ENCODE measurements around the gene GBGT1. TPM values are rescaled to one million over a fixed set of nuclear protein-coding genes. Genes with fewer than 3 reads are reported as not detected.

GBGT1 gene
- total RNA-seq, 1 donor = 3.3 TPM

DNA sequence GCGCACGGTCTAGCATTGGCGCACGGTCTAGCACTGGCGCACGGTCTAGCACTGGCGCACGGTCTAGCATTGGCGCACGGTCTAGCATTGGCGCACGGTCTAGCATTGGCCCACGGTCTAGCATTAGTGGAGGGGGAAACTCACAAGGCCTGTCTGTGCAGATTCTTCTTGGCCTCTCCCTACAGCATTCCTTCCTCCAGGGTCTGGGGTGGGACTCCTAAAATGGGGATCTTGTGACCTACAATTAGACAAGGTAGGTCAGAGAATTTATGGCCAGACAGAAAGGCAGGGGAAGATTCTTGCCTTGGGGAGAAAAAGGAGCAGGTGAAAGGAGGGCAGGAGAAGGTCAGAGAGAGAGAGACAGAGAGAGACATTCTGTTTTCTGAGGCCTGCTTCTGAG, 5.4 kb upstream of the GBGT1 start:
- TF ChIP-seq, protein P1, sequence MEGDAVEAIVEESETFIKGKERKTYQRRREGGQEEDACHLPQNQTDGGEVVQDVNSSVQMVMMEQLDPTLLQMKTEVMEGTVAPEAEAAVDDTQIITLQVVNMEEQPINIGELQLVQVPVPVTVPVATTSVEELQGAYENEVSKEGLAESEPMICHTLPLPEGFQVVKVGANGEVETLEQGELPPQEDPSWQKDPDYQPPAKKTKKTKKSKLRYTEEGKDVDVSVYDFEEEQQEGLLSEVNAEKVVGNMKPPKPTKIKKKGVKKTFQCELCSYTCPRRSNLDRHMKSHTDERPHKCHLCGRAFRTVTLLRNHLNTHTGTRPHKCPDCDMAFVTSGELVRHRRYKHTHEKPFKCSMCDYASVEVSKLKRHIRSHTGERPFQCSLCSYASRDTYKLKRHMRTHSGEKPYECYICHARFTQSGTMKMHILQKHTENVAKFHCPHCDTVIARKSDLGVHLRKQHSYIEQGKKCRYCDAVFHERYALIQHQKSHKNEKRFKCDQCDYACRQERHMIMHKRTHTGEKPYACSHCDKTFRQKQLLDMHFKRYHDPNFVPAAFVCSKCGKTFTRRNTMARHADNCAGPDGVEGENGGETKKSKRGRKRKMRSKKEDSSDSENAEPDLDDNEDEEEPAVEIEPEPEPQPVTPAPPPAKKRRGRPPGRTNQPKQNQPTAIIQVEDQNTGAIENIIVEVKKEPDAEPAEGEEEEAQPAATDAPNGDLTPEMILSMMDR (IDR thresholded peaks at IDR 0.05; ENCODE audit: extremely low read depth, low read depth, low read length) = no peak
- peaks cover 14% of the 10 kb centered on the region for H3K27me3 ChIP-seq (ENCODE audit: insufficient read depth, low read length)
- no peaks in the 10 kb centered on the region for H4K20me1 ChIP-seq (ENCODE audit: insufficient read depth, low read length)
- no peak overlapping the region for H3K27ac ChIP-seq (ENCODE audit: low read depth, low read length)
- DNase-seq (ENCODE audit: insufficient read length, low spot score, missing footprints) = no peak
- no peak overlapping the region for H3K4me2 ChIP-seq (ENCODE audit: insufficient read depth, low read length)
- no peak overlapping the region for H2AFZ ChIP-seq (ENCODE audit: low read length)
- H3K36me3 ChIP-seq (ENCODE audit: insufficient read depth, low read length) = no peaks in the 10 kb centered on the region
- no peak overlapping the region for H3K4me3 ChIP-seq (ENCODE audit: insufficient read depth, low read length)
- H3K9me3 ChIP-seq (ENCODE audit: low read depth, low read length) = no peaks in the 10 kb centered on the region
- peaks cover under 1% of the 10 kb centered on the region for H3K4me1 ChIP-seq (ENCODE audit: insufficient read depth, low read length)
- no peaks in the 10 kb centered on the region for H3K79me2 ChIP-seq (ENCODE audit: insufficient read depth, low read length)

DNA sequence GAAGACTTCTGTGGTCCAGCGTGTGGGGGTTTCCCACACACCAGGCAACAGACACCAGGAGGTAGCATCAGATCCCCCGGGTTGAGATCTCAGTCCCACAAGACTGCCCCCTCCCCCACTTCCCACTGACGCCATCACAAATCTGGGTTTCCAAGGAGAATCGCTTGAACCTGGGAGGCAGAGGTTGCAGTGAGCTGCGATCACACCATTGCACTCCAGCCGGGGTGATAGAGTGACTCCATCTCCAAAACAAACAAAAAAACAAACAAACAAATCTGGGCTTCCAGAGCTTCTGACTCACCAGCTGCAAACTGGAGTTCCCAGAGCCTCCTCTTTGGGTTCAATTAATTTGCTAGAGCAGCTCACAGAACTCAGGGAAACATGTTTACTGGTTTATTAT, 4.7 kb upstream of the GBGT1 start:
- H3K27me3 ChIP-seq (ENCODE audit: insufficient read depth, low read length) = peaks cover 8% of the 10 kb centered on the region
- H4K20me1 ChIP-seq (ENCODE audit: insufficient read depth, low read length) = no peaks in the 10 kb centered on the region
- no peaks in the 10 kb centered on the region for H3K79me2 ChIP-seq (ENCODE audit: insufficient read depth, low read length)
- H3K4me3 ChIP-seq (ENCODE audit: insufficient read depth, low read length) = no peak overlapping the region
- peaks cover 4% of the 10 kb centered on the region for H3K4me1 ChIP-seq (ENCODE audit: insufficient read depth, low read length)
- no peaks in the 10 kb centered on the region for H3K9me3 ChIP-seq (ENCODE audit: low read depth, low read length)
- no peak overlapping the region for H3K4me2 ChIP-seq (ENCODE audit: insufficient read depth, low read length)
- TF ChIP-seq, protein P1 (IDR thresholded peaks at IDR 0.05; ENCODE audit: extremely low read depth, low read depth, low read length) = no peak
- no peak overlapping the region for H3K27ac ChIP-seq (ENCODE audit: low read depth, low read length)
- peak; percentile 62 for DNase-seq (ENCODE audit: insufficient read length, low spot score, missing footprints)
- no peak overlapping the region for H2AFZ ChIP-seq (ENCODE audit: low read length)
- no peaks in the 10 kb centered on the region for H3K36me3 ChIP-seq (ENCODE audit: insufficient read depth, low read length)

DNA sequence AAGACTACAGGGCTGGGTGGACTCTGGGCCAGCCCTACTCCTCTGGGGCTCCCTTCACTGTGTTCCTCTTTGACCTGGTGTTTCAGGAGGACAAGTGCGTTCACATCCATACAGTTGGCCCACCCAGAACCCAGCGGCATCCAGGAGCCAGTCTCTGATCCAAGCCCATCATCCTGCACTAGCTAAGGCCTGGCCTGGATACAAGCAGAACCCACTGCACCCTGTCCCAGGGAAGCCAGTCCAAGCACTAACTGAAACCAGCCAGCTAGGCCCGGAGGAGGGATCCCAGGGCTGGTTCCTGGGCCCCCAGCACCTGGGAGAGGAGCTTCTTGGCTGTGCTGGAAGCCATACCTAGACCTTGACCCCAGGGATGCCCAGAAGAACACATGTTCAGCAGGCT, 4.1 kb upstream of the GBGT1 start:
- Histone ChIP-seq H3K27me3 (ENCODE audit: insufficient read depth, low read length) (peaks cover 6% of the 10 kb centered on the region), H3K4me2 (ENCODE audit: insufficient read depth, low read length) (no peak overlapping the region), H2AFZ (ENCODE audit: low read length) (no peak overlapping the region), H3K27ac (ENCODE audit: low read depth, low read length) (no peak overlapping the region), H4K20me1 (ENCODE audit: insufficient read depth, low read length) (no peaks in the 10 kb centered on the region), H3K9me3 (ENCODE audit: low read depth, low read length) (no peaks in the 10 kb centered on the region), H3K4me3 (ENCODE audit: insufficient read depth, low read length) (no peak overlapping the region), H3K36me3 (ENCODE audit: insufficient read depth, low read length) (no peaks in the 10 kb centered on the region), H3K79me2 (ENCODE audit: insufficient read depth, low read length) (no peaks in the 10 kb centered on the region), H3K4me1 (ENCODE audit: insufficient read depth, low read length) (peaks cover 8% of the 10 kb centered on the region)
- DNase-seq (ENCODE audit: insufficient read length, low spot score, missing footprints) = no peak
- TF ChIP-seq, protein P1 (IDR thresholded peaks at IDR 0.05; ENCODE audit: extremely low read depth, low read depth, low read length) = no peak

DNA sequence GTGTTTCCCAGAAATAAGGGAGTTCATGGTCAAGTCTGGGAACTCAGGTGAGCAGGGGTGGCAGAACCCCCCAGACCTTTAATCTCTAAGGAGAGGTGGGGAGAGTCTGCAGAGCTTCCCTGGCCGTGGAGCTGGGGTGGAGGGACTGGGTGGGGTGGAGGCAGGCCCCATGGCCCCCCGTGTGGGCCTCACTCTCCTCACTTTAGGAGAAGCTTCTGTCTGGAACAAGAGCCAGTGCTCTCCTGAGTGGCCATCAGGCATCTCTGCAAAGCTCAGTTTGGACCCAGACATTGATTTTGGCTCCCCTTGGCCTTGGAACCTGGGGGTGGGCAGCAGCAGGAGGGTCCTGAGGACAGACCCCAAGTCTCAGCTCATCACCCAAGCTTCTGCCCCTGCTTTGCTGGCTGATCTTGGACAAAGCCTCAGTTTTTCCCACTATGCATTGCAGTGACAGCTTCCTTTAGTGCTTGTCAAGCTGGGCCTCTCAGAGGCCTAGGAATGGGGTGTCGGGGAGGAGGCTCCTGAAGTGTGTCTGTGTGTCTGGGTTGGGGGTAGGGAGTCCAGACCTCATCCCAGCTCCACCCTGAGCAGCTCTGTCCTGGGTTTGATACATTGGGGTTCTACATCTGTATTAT, 3.5 kb upstream of the GBGT1 start:
- Histone ChIP-seq H3K4me2 (ENCODE audit: insufficient read depth, low read length) (no peak overlapping the region), H3K79me2 (ENCODE audit: insufficient read depth, low read length) (no peaks in the 10 kb centered on the region), H3K36me3 (ENCODE audit: insufficient read depth, low read length) (no peaks in the 10 kb centered on the region), H3K4me1 (ENCODE audit: insufficient read depth, low read length) (peaks cover 8% of the 10 kb centered on the region), H2AFZ (ENCODE audit: low read length) (no peak overlapping the region), H3K4me3 (ENCODE audit: insufficient read depth, low read length) (no peak overlapping the region), H4K20me1 (ENCODE audit: insufficient read depth, low read length) (no peaks in the 10 kb centered on the region), H3K27me3 (ENCODE audit: insufficient read depth, low read length) (peaks cover 6% of the 10 kb centered on the region), H3K9me3 (ENCODE audit: low read depth, low read length) (no peaks in the 10 kb centered on the region), H3K27ac (ENCODE audit: low read depth, low read length) (no peak overlapping the region)
- DNase-seq (ENCODE audit: insufficient read length, low spot score, missing footprints) = peak; percentile 81
- TF ChIP-seq, protein P1 (IDR thresholded peaks at IDR 0.05; ENCODE audit: extremely low read depth, low read depth, low read length) = no peak
